HepG2 (cell line): Measurements from ENCODE around the gene RNF213.

Source experiments
- EZH2 ChIP-seq: conservative IDR thresholded peaks from 2 replicates; pipeline ENCODE4 v1.6.1; 2012; ENCODE audit warnings: mild to moderate bottlenecking, low read depth, low read length, moderate library complexity
- MXI1 ChIP-seq: IDR thresholded peaks from 3 replicates; pipeline ENCODE4 v1.6.1; 2012; ENCODE audit warnings: low read depth, low read length, inconsistent platforms, borderline replicate concordance
- POLR2AphosphoS5 ChIP-seq: IDR thresholded peaks from 2 replicates; pipeline ENCODE4 v1.6.1; 2012; ENCODE audit warnings: low read depth, low read length
- RORA ChIP-seq: sonication (generic); formaldehyde crosslinking; IDR thresholded peaks from 2 replicates; pipeline ENCODE4 v1.5.0; 2020; ENCODE audit warnings: mild to moderate bottlenecking, missing genetic modification reagents, moderate library complexity
- ZBTB20 ChIP-seq: sonication (generic); formaldehyde crosslinking; IDR thresholded peaks from 2 replicates; pipeline ENCODE4 v1.8.1; 2023; ENCODE audit warnings: missing genetic modification reagents, low read depth, mild to moderate bottlenecking, borderline replicate concordance
- ZFP36L1 ChIP-seq: sonication (generic); formaldehyde crosslinking; IDR thresholded peaks from 2 replicates; pipeline ENCODE4 v1.8.0; 2022; ENCODE audit warnings: mild to moderate bottlenecking, missing genetic modification reagents, moderate library complexity
- ZFX ChIP-seq: sonication (generic); formaldehyde crosslinking; IDR thresholded peaks from 2 replicates; pipeline ENCODE4 v1.4.0; 2020; ENCODE audit warnings: mild to moderate bottlenecking, low read depth, missing genetic modification reagents, moderate library complexity
- ZMYM4 ChIP-seq: sonication (generic); formaldehyde crosslinking; IDR thresholded peaks from 2 replicates; pipeline ENCODE4 v1.8.1; 2023; ENCODE audit warnings: mild to moderate bottlenecking, missing genetic modification reagents
- TF ChIP-seq, protein P1 (sequence below): sonication (generic); formaldehyde crosslinking; IDR thresholded peaks from 2 replicates; pipeline ENCODE4 v1.8.0; 2022; ENCODE audit warnings: missing genetic modification reagents, mild to moderate bottlenecking, moderate library complexity, borderline replicate concordance

DNA sequence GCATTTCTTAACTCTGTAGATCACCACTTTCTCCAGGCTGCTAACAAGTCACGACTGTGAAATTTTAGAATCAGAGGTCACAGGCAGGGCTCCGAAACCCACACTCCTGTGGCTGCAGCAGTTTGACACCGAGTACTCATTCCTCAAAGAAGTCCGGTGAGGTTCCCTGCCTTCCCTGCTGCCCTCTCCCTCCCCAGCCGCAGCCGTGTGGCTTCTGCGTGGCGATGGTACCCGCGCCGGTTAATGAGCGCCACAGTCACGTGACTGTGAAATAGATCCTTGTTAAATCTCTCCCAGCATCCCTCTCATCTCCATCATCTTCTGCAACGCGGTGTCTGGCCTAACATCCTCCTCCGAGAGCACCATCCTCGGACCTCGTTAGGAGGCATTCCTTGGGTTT, 89.1 kb downstream of the RNF213 start:
- TF ChIP-seq ZFP36L1 (CRISPR knock-in tag) (no peak), ZFX (CRISPR knock-in tag) (no peak), POLR2AphosphoS5 (no peak), ZMYM4 (CRISPR knock-in tag) (no peak), MXI1 (no peak), EZH2 (no peak), RORA (CRISPR knock-in tag) (no peak), ZBTB20 (CRISPR knock-in tag) (no peak)
- TF ChIP-seq, protein P1, sequence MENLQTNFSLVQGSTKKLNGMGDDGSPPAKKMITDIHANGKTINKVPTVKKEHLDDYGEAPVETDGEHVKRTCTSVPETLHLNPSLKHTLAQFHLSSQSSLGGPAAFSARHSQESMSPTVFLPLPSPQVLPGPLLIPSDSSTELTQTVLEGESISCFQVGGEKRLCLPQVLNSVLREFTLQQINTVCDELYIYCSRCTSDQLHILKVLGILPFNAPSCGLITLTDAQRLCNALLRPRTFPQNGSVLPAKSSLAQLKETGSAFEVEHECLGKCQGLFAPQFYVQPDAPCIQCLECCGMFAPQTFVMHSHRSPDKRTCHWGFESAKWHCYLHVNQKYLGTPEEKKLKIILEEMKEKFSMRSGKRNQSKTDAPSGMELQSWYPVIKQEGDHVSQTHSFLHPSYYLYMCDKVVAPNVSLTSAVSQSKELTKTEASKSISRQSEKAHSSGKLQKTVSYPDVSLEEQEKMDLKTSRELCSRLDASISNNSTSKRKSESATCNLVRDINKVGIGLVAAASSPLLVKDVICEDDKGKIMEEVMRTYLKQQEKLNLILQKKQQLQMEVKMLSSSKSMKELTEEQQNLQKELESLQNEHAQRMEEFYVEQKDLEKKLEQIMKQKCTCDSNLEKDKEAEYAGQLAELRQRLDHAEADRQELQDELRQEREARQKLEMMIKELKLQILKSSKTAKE (CRISPR knock-in tag) = no peak
